ENCODE results near the gene SLC8A3. TPM values are rescaled to one million over a fixed set of nuclear protein-coding genes. Genes with fewer than 3 reads are reported as not detected.

The SLC8A3 gene
- total RNA-seq, 1 experiment from 2014 or later = 0.13 TPM

DNA sequence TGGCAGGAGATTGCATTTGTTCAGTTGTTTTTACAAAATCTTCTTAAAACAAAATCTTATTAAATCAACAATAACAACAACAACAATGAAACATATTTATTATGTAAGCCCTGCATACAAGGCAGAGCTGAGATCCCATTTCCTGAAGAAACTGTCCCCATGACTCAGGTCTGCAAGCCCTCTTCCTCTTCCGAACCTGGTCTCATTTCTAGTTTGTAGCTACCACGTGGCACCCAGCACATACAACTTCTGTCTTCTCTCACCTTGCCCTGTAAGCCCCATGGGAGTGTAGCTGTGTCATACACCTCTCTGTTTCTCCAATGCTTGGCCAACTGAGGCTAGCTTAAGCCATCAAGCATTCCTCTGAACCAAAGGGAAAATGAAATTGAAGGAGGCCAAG, 106.4 kb downstream of the SLC8A3 start:
- H3K27me3 ChIP-seq (ENCODE audit: insufficient read depth, low read length) = no peaks in the 10 kb centered on the region

More for the DNA sequence above, 106.4 kb downstream of the SLC8A3 start:
- no peaks in the 10 kb centered on the region for H3K79me2 ChIP-seq (ENCODE audit: insufficient read depth, low read length)
- H3K23ac ChIP-seq (ENCODE audit: insufficient read length, low read depth, low read length) = no peak overlapping the region
- no peaks in the 10 kb centered on the region for H3K79me1 ChIP-seq (ENCODE audit: insufficient read depth, low read depth, low read length, poor library complexity, severe bottlenecking)
- DNase-seq = no peak
- no peak overlapping the region for H2BK15ac ChIP-seq (ENCODE audit: low read depth, low read length)
- H4K91ac ChIP-seq (ENCODE audit: insufficient read length, low read depth, low read length) = no peak overlapping the region
- H3K9me3 Mint-ChIP-seq = no peaks in the 10 kb centered on the region
- H3K27ac ChIP-seq (ENCODE audit: insufficient read length, low read depth, low read length) = no peak overlapping the region
- H3K9me3 ChIP-seq (ENCODE audit: control insufficient read depth, low read depth, low read length) = no peaks in the 10 kb centered on the region
- H4K20me1 ChIP-seq (ENCODE audit: control insufficient read depth, insufficient read depth, insufficient read length) = no peaks in the 10 kb centered on the region
- no peak overlapping the region for H4K8ac ChIP-seq (replicated peaks; ENCODE audit: insufficient read length, low read depth, low read length)
- no peaks in the 10 kb centered on the region for H3K36me3 Mint-ChIP-seq (ENCODE audit: insufficient read depth in 1 of 3, low read depth in 3 of 3)
- H3K4me1 ChIP-seq (ENCODE audit: insufficient read depth, low read length) = no peaks in the 10 kb centered on the region
- no peak overlapping the region for H3K4me2 ChIP-seq (ENCODE audit: insufficient read depth, insufficient read length, low read length)
- H3K4me3 Mint-ChIP-seq = no peak overlapping the region
- H2BK120ac ChIP-seq (ENCODE audit: low read depth, low read length, poor library complexity, severe bottlenecking) = no peak overlapping the region
- WGBS (ENCODE audit: extremely low coverage, insufficient read length, low lambda C conversion rate) = no CpG with 5 or more reads among the region's 2 CpGs
- H2AFZ ChIP-seq (ENCODE audit: low read length) = no peak overlapping the region
- H2BK20ac ChIP-seq (ENCODE audit: low read depth, low read length, poor library complexity, severe bottlenecking) = no peak overlapping the region
- no peak overlapping the region for H2BK5ac ChIP-seq (ENCODE audit: insufficient read length, low read length)
- H3T11ph ChIP-seq (ENCODE audit: low read length) = no peak overlapping the region
- H2BK12ac ChIP-seq (ENCODE audit: insufficient read length, low read depth, low read length) = no peak overlapping the region
- no peak overlapping the region for H3K56ac ChIP-seq (ENCODE audit: insufficient read length, low read depth, low read length)
- peaks cover 16% of the 10 kb centered on the region for H3K27me3 Mint-ChIP-seq (ENCODE audit: low read depth)
- no peak overlapping the region for H3K4ac ChIP-seq (ENCODE audit: low read depth, low read length)
- H3K18ac ChIP-seq (ENCODE audit: insufficient read length, low read depth, low read length) = no peak overlapping the region
- no peaks in the 10 kb centered on the region for H3K23me2 ChIP-seq (ENCODE audit: insufficient read length, low read depth, low read length, poor library complexity, severe bottlenecking)
- H3K14ac ChIP-seq (ENCODE audit: insufficient read depth, low read length) = no peak overlapping the region
- no peak overlapping the region for H4K5ac ChIP-seq (ENCODE audit: insufficient read length, low read depth, low read length)
- H3K27ac Mint-ChIP-seq = no peak overlapping the region; a peak in 1 of 7 replicates
- TF ChIP-seq, protein P1, sequence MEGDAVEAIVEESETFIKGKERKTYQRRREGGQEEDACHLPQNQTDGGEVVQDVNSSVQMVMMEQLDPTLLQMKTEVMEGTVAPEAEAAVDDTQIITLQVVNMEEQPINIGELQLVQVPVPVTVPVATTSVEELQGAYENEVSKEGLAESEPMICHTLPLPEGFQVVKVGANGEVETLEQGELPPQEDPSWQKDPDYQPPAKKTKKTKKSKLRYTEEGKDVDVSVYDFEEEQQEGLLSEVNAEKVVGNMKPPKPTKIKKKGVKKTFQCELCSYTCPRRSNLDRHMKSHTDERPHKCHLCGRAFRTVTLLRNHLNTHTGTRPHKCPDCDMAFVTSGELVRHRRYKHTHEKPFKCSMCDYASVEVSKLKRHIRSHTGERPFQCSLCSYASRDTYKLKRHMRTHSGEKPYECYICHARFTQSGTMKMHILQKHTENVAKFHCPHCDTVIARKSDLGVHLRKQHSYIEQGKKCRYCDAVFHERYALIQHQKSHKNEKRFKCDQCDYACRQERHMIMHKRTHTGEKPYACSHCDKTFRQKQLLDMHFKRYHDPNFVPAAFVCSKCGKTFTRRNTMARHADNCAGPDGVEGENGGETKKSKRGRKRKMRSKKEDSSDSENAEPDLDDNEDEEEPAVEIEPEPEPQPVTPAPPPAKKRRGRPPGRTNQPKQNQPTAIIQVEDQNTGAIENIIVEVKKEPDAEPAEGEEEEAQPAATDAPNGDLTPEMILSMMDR (conservative IDR thresholded peaks at IDR 0.05) = no peak
- H3K9ac ChIP-seq (ENCODE audit: extremely low read depth, insufficient read length, low read length) = no peak overlapping the region
- H2AK5ac ChIP-seq (ENCODE audit: insufficient read length, low read length) = no peak overlapping the region
- H3K4me1 Mint-ChIP-seq = peaks cover 0 to 6% of the 10 kb centered on the region in 2 experiments; a peak in 2 of 4 replicates

All from H9 (cell line).